ENCODE data around the gene ZNRD2.

The ZNRD2 gene

GRCh38 chr11:65574811-65575567 lies 4.7 kb downstream of the ZNRD2 start:
- no peak for DNase-seq

GRCh38 chr11:65575568-65576231 lies 5.4 kb downstream of the ZNRD2 start, which contains the start of gene EHBP1L1:
EHBP1L1 (plus strand) TSS chr11:65576053; CDS start chr11:65576303, 250 bp downstream.
- no peak for DNase-seq

GRCh38 chr11:65576232-65576866 lies 6.1 kb downstream of the ZNRD2 start:
- DNase-seq = no peak

GRCh38 chr11:65576867-65577755 lies 6.8 kb downstream of the ZNRD2 start:
- DNase-seq = no peak

GRCh38 chr11:65577756-65578109 lies 7.5 kb downstream of the ZNRD2 start:
- DNase-seq = no peak

- DNase-seq = no peak
Observed at GRCh38 chr11:65578134-65578533, 7.9 kb downstream of the ZNRD2 start.

- DNase-seq = no peak
Observed at GRCh38 chr11:65578667-65579066, 8.4 kb downstream of the ZNRD2 start.

GRCh38 chr11:65579291-65579690 lies 9.0 kb downstream of the ZNRD2 start:
- DNase-seq = no peak

GRCh38 chr11:65580031-65580692 lies 9.9 kb downstream of the ZNRD2 start:
- DNase-seq = no peak

- no peak for DNase-seq
Observed at GRCh38 chr11:65580756-65581155, 10.5 kb downstream of the ZNRD2 start.

GRCh38 chr11:65581928-65582327 lies 11.7 kb downstream of the ZNRD2 start:
- DNase-seq = no peak

- no peak for DNase-seq
Observed at GRCh38 chr11:65583589-65583988, 13.3 kb downstream of the ZNRD2 start.

- DNase-seq = no peak
Observed at GRCh38 chr11:65584106-65584505, 13.8 kb downstream of the ZNRD2 start.

- no peak for DNase-seq
Observed at GRCh38 chr11:65584723-65585171, 14.5 kb downstream of the ZNRD2 start.

GRCh38 chr11:65585396-65586246 lies 15.3 kb downstream of the ZNRD2 start:
- DNase-seq = peak in 1 of 2 experiments; percentile 18

- no peak for DNase-seq
Observed at GRCh38 chr11:65586247-65586630, 16.0 kb downstream of the ZNRD2 start.

- peak; percentile 69 to 87 for DNase-seq
Observed at GRCh38 chr11:65586676-65587075, 16.4 kb downstream of the ZNRD2 start.

GRCh38 chr11:65588199-65589054 lies 18.1 kb downstream of the ZNRD2 start:
- DNase-seq = peak in 1 of 2 experiments; percentile 44

GRCh38 chr11:65589444-65590239 lies 19.4 kb downstream of the ZNRD2 start:
- DNase-seq = no peak
